CD4-positive, CD25-positive, alpha-beta regulatory T cell (primary cell): Measurements from ENCODE around the gene BUD31. TPM values are rescaled to one million over a fixed set of nuclear protein-coding genes. Genes with fewer than 3 reads are reported as not detected.

Experiments
- ATAC-seq, 2 donors: fragments of 150-1000 bp; cut with Tn5 transposase; one replicate each; pipeline ENCODE4 v1.10.0; 2021; ENCODE audit warnings: low read depth in 2 of 2, moderate number of reproducible peaks in 2 of 2, moderate library complexity in 1 of 2
- DNase-seq, 3 donors: peaks; one replicate each; pipeline versions ENCODE4 v3.0.0 to v3.0.0-alpha.2; 2012 to 2022; ENCODE audit warnings: mixed read lengths in 1 of 3
- H3K27ac ChIP-seq: one replicate; pipeline ENCODE4 v1.7.0; 2013; ENCODE audit warnings: mild to moderate bottlenecking, low read length; ENCODE audit not compliant: insufficient read depth, poor library complexity, severe bottlenecking
- H3K27me3 ChIP-seq: one replicate; pipeline ENCODE4 v1.7.0; 2013; ENCODE audit warnings: low read length; ENCODE audit not compliant: control insufficient read depth, insufficient read depth
- H3K36me3 ChIP-seq: one replicate; pipeline ENCODE4 v1.7.0; 2013; ENCODE audit warnings: mild to moderate bottlenecking, low read length, moderate library complexity; ENCODE audit not compliant: control insufficient read depth, insufficient read depth
- H3K4me1 ChIP-seq: 2 replicates; pipeline ENCODE4 v1.7.0; 2013; ENCODE audit warnings: mild to moderate bottlenecking, low read length; ENCODE audit not compliant: insufficient read depth, control insufficient read depth, poor library complexity, severe bottlenecking
- H3K4me3 ChIP-seq: one replicate; pipeline ENCODE4 v1.7.0; 2013; ENCODE audit warnings: low read depth, mild to moderate bottlenecking, low read length, moderate library complexity
- H3K9me3 ChIP-seq, 2 experiments: 1 replicate in 1 of 2; 2 replicates in 1 of 2; pipeline ENCODE4 v1.7.0; 2013; ENCODE audit warnings: low read length in 2 of 2, mild to moderate bottlenecking in 1 of 2, moderate library complexity in 1 of 2; ENCODE audit not compliant: control insufficient read depth in 2 of 2
- H3K27ac Mint-ChIP-seq, 3 donors: one replicate each; pipeline ENCODE4 v1.8.0; 2020 to 2022; ENCODE audit warnings: mild to moderate bottlenecking in 3 of 3, mixed read lengths in 3 of 3, moderate library complexity in 2 of 3
- H3K27me3 Mint-ChIP-seq: one replicate; pipeline ENCODE4 v1.8.0; 2022; ENCODE audit warnings: mild to moderate bottlenecking, mixed read lengths
- H3K36me3 Mint-ChIP-seq: one replicate; pipeline ENCODE4 v1.8.0; 2020; ENCODE audit warnings: mixed read lengths
- H3K4me1 Mint-ChIP-seq, 4 donors: one replicate each; pipeline ENCODE4 v1.8.0; 2020 to 2022; ENCODE audit warnings: mixed read lengths in 4 of 4, mild to moderate bottlenecking in 1 of 4
- H3K4me3 Mint-ChIP-seq, 4 donors: one replicate each; pipeline ENCODE4 v1.8.0; 2020 to 2022; ENCODE audit warnings: mild to moderate bottlenecking in 4 of 4, mixed read lengths in 4 of 4, moderate library complexity in 3 of 4
- H3K9me3 Mint-ChIP-seq, 7 donors: one replicate each; pipeline ENCODE4 v1.8.0; 2020 to 2022; ENCODE audit warnings: mixed read lengths in 7 of 7, mild to moderate bottlenecking in 3 of 7, moderate library complexity in 2 of 7
- polyA plus RNA-seq, 4 donors: library from polyadenylated mRNA; unstranded; fragments of 300-500 nt; fragmentation: Illumina TruSeq; gene quantifications; one replicate each; pipeline ENCODE4 v1.2.3, GENCODE V29; 2021
- total RNA-seq: library from RNA; stranded (reverse); gene quantifications from one replicate; pipeline ENCODE4 v1.2.3, GENCODE V29; 2022

Gene BUD31
- total RNA-seq (130 TPM), polyA plus RNA-seq (100 to 1,000 TPM; 175 to 251 (median 224) TPM)

- H3K27me3 ChIP-seq, result no peaks in the 10 kb centered on the region
- Mint-ChIP-seq H3K9me3 (no peaks in the 10 kb centered on the region), H3K27me3 (peaks cover 7% of the 10 kb centered on the region), H3K27ac (peak within 1 kb of the TSS; percentile 98 to 100 (median 99)), H3K4me3 (peak within 1 kb of the TSS; percentile 98 to 99 (median 99)), H3K4me1 (peaks cover 14 to 62% (median 39%) of the 10 kb centered on the region in 4 donors), H3K36me3 (peaks cover 20% of the 10 kb centered on the region)
- H3K4me1 ChIP-seq, result peaks cover 37% of the 10 kb centered on the region
- H3K4me3 ChIP-seq, result peak within 1 kb of the TSS; percentile 99
- peak; percentile 92 for ATAC-seq
- peaks cover 45% of the 10 kb centered on the region for H3K36me3 ChIP-seq
- DNase-seq, result peak; percentile 92 to 99 (median 97)
- peak within 1 kb of the TSS; percentile 95 for H3K27ac ChIP-seq
- H3K9me3 ChIP-seq, result no peaks in the 10 kb centered on the region
Observed at GRCh38 chr7:99408379-99409191, at the start of gene BUD31, which contains the start of gene PDAP1. Gene BUD31, plus strand, starts transcription at chr7:99408969. Its CDS starts 2,124 bp downstream, at chr7:99411093. Gene PDAP1, minus strand, starts transcription at chr7:99408597. Its CDS starts 49 bp downstream, at chr7:99408548.

GRCh38 chr7:99359465-99360154 lies 49.2 kb upstream of the BUD31 start:
- Mint-ChIP-seq H3K36me3 (peaks cover 31% of the 10 kb centered on the region), H3K4me1 (peaks cover 0 to under 1% (median 0%) of the 10 kb centered on the region in 4 donors), H3K27me3 (no peaks in the 10 kb centered on the region), H3K27ac (no peak overlapping the region), H3K9me3 (no peaks in the 10 kb centered on the region), H3K4me3 (no peak overlapping the region)
- Histone ChIP-seq H3K36me3 (peaks cover 79% of the 10 kb centered on the region), H3K4me3 (no peak overlapping the region), H3K27me3 (no peaks in the 10 kb centered on the region), H3K4me1 (no peaks in the 10 kb centered on the region), H3K27ac (no peak overlapping the region), H3K9me3 (no peaks in the 10 kb centered on the region)
- ATAC-seq, result no peak
- DNase-seq, result no peak

DNA sequence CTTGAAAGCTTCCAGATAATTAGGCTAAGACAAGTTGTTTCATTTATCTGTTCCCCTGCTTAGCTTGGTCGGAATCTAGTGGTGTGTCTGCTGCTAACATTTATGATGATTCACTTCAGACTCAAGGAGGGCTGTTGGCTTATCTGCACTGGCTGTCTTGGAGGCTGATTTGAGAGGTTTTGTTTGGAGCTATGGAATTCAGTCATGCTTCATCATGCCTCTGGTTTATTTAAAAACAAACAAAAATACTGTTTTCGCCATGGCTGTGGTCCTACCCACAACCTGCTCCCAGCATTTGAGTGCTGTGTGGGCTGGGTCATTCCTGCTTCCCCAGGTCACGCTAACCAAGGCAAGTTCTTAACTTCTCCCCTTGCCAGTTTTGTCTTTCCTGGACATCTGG lies 46.0 kb upstream of the BUD31 start:
- Mint-ChIP-seq H3K27me3 (no peaks in the 10 kb centered on the region), H3K9me3 (no peaks in the 10 kb centered on the region), H3K4me3 (no peak overlapping the region), H3K36me3 (peaks cover 40% of the 10 kb centered on the region), H3K27ac (peak overlapping the region in 1 of 3 donors; percentile 79), H3K4me1 (peaks cover 0 to 10% (median 5%) of the 10 kb centered on the region in 4 donors)
- Histone ChIP-seq H3K4me3 (no peak overlapping the region), H3K27ac (no peak overlapping the region), H3K27me3 (no peaks in the 10 kb centered on the region), H3K9me3 (no peaks in the 10 kb centered on the region), H3K36me3 (peaks cover 77% of the 10 kb centered on the region), H3K4me1 (peaks cover 3% of the 10 kb centered on the region)
- ATAC-seq (no peak), DNase-seq (no peak)

GRCh38 chr7:99363286-99363685 lies 45.5 kb upstream of the BUD31 start:
- DNase-seq (no peak), ATAC-seq (no peak)
- Histone ChIP-seq H3K27me3 (no peaks in the 10 kb centered on the region), H3K27ac (no peak overlapping the region), H3K9me3 (no peaks in the 10 kb centered on the region), H3K4me1 (peaks cover 3% of the 10 kb centered on the region), H3K36me3 (peaks cover 72% of the 10 kb centered on the region), H3K4me3 (no peak overlapping the region)
- H3K4me3 Mint-ChIP-seq, result no peak overlapping the region
- H3K36me3 Mint-ChIP-seq, result peaks cover 35% of the 10 kb centered on the region
- no peak overlapping the region for H3K27ac Mint-ChIP-seq
- no peaks in the 10 kb centered on the region for H3K9me3 Mint-ChIP-seq
- peaks cover 0 to 10% (median 5%) of the 10 kb centered on the region in 4 donors for H3K4me1 Mint-ChIP-seq
- H3K27me3 Mint-ChIP-seq, result no peaks in the 10 kb centered on the region

- Mint-ChIP-seq H3K4me3 (peak overlapping the region in 1 of 4 donors; percentile 27), H3K27me3 (no peaks in the 10 kb centered on the region), H3K4me1 (peaks cover 0 to 10% (median 5%) of the 10 kb centered on the region in 4 donors), H3K9me3 (no peaks in the 10 kb centered on the region), H3K27ac (peak overlapping the region in 1 of 3 donors; percentile 36), H3K36me3 (peaks cover 29% of the 10 kb centered on the region)
- Histone ChIP-seq H3K27me3 (no peaks in the 10 kb centered on the region), H3K4me1 (peaks cover 3% of the 10 kb centered on the region), H3K9me3 (no peaks in the 10 kb centered on the region), H3K36me3 (peaks cover 53% of the 10 kb centered on the region), H3K27ac (peak overlapping the region; percentile 23), H3K4me3 (no peak overlapping the region)
- ATAC-seq (peak; percentile 82 to 84), DNase-seq (peak; percentile 56 to 69 (median 62))
Observed at GRCh38 chr7:99365318-99366141, 43.2 kb upstream of the BUD31 start.

DNA sequence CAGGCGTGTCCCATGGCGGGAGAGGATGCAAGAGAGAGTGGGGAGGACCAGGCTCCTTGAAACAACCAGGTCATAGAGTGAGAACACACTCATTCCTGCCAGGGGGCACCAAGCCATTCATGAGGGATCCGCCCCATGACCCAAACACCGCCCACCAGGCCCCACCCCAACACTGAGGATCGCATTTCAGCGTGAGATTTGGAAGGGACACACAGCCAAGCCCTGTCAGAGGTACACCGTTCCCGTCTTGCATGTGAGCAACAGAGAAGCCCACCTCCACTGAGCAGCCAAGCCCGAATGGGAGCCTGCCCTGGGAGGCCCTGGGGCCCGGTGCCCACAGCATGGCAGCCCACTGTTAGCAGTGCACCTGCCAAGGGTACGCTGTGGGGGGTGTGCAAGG lies 42.1 kb upstream of the BUD31 start:
- Histone ChIP-seq H3K36me3 (peaks cover 42% of the 10 kb centered on the region), H3K27me3 (no peaks in the 10 kb centered on the region), H3K9me3 (no peaks in the 10 kb centered on the region), H3K4me3 (no peak overlapping the region), H3K27ac (no peak overlapping the region), H3K4me1 (peaks cover 3% of the 10 kb centered on the region)
- Mint-ChIP-seq H3K9me3 (no peaks in the 10 kb centered on the region), H3K4me3 (no peak overlapping the region), H3K27me3 (no peaks in the 10 kb centered on the region), H3K4me1 (peaks cover 0 to 10% (median 5%) of the 10 kb centered on the region in 4 donors), H3K36me3 (peaks cover 23% of the 10 kb centered on the region), H3K27ac (no peak overlapping the region)
- no peak for ATAC-seq
- DNase-seq, result no peak

DNA sequence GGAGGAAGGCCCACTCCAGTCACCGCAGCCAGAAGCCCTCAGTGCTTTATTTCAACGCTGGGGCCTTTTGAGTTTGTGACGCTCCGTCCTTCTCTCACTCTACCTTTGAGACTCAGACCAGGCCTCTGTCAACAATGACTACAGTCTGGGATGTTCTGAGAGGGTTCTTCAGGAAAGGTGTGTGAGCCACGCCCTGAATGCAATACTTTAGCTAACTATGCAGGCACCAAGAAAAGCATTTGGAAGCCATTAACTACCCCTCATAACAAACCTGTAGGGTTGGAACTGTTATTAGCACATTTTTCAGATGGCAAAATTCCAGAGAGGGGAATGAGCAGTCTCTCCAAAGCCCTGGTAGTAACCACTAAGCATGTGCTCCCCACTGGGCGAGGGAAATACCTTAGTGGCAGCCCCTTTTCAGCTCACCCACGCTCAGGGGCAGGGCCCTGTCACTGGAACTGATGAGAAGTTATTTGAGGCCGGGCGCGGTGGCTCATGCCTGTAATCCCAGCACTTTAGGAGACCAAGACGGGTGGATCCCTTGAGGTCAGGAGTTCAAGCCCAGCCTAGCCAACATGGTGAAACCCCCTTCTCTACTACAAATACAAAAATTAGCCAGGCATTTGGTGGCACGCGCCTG lies 39.9 kb upstream of the BUD31 start:
- no peak for ATAC-seq
- H3K27me3 Mint-ChIP-seq, result no peaks in the 10 kb centered on the region

More for the DNA sequence above, 39.9 kb upstream of the BUD31 start:
- no peaks in the 10 kb centered on the region for H3K9me3 Mint-ChIP-seq
- peaks cover 4% of the 10 kb centered on the region for H3K4me1 ChIP-seq
- peak overlapping the region in 1 of 4 donors; percentile 65 for H3K4me3 Mint-ChIP-seq
- H3K27ac ChIP-seq, result no peak overlapping the region
- no peak overlapping the region for H3K4me3 ChIP-seq
- H3K27ac Mint-ChIP-seq, result no peak overlapping the region
- DNase-seq, result no peak
- H3K27me3 ChIP-seq, result no peaks in the 10 kb centered on the region
- H3K9me3 ChIP-seq, result no peaks in the 10 kb centered on the region
- peaks cover 0 to 10% (median 7%) of the 10 kb centered on the region in 4 donors for H3K4me1 Mint-ChIP-seq
- H3K36me3 Mint-ChIP-seq, result peaks cover 23% of the 10 kb centered on the region
- H3K36me3 ChIP-seq, result peaks cover 25% of the 10 kb centered on the region
